Epithelial cell of esophagus (primary cell): Measurements from ENCODE around the gene HERPUD1.

Experiments used
- DNase-seq: peaks from one replicate; pipeline ENCODE4 v3.0.0; 2010; ENCODE audit warnings: low read depth
- H3K4me3 ChIP-seq: 2 replicates; pipeline ENCODE4 v1.5.1; 2011; ENCODE audit warnings: mild to moderate bottlenecking, low read length, control low read depth
- TF ChIP-seq, protein P1 (sequence below): IDR thresholded peaks from 2 replicates; pipeline ENCODE4 v1.5.1; 2011; ENCODE audit warnings: low read depth, mild to moderate bottlenecking, low read length, control low read depth, inconsistent platforms; ENCODE audit not compliant: insufficient read depth; ENCODE audit errors: missing control alignments

The HERPUD1 gene

DNA sequence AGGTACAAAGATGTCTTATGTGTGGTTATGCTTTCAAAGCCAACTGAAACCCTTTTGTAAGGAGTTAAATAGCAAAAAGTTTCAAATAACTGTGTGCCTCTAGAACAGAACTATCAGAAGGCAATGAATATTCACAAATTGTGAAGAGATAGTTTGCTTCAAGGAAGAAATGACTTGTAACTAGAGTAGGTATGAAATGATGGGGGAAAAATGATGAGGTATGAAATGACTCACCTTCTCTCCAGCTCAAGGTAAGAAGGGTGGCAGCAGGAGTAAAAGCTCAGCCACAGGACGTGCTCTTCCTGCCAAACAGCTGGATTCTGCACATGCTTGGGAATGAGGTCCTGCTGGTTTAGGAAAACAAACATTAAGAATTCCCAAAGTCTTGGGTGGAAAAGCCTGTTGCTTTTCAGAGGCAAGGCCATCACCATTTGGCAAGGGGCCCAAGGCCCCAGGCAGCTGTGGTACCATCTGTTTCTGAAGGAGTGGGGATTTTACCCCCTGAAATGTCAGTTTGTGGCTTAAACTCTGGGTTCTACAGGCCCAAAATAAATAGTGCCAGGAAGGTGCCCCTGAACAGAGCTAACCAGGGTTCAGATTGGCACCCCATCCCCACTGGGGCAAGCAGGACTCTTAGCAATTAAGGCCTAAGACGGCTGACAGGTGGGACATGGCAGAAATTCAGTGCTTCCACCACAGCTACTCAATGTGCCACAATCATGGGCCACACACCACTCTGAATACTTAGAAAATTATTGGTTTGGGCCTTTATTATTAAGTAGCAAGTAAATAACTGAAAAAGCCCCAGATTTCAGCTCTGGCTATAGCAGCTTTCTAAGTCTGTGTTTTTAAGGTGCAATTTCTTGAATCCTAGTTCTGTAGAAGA is 13.3 kb downstream of the HERPUD1 start:
- DNase-seq, result peak; percentile 81
- no peak overlapping the region for H3K4me3 ChIP-seq
- TF ChIP-seq, protein P1, sequence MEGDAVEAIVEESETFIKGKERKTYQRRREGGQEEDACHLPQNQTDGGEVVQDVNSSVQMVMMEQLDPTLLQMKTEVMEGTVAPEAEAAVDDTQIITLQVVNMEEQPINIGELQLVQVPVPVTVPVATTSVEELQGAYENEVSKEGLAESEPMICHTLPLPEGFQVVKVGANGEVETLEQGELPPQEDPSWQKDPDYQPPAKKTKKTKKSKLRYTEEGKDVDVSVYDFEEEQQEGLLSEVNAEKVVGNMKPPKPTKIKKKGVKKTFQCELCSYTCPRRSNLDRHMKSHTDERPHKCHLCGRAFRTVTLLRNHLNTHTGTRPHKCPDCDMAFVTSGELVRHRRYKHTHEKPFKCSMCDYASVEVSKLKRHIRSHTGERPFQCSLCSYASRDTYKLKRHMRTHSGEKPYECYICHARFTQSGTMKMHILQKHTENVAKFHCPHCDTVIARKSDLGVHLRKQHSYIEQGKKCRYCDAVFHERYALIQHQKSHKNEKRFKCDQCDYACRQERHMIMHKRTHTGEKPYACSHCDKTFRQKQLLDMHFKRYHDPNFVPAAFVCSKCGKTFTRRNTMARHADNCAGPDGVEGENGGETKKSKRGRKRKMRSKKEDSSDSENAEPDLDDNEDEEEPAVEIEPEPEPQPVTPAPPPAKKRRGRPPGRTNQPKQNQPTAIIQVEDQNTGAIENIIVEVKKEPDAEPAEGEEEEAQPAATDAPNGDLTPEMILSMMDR, result no peak

DNA sequence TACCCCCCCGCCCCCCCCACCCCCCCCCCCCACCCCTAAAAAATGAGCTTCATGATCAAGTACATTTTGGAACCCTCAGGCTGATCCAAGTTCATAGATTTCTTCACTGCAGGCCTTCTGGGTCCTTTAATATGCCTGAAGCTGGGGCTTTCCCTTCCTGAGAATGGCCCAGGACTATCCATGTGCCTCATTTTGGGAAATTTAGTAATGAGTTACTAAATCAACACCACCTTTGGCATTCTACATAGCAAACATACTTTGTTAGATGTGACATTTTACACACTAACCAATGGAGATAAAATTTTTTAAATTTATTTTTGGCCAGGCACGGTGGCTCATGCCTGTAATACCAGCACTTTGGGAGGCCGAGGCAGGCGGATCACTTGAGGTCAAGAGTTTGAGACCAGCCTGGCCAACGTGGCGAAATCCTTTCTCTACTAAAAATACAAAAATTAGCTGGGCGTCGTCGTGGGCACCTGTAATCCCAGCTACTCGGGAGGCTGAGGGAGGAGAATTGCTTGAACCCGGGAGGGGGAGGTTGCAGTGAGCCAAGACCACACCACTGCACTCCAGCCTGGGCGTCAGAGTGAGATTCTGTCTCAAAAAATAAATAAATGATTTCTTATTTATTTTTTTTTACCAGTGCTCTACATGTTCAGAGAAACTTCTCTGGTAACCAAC is 14.0 kb downstream of the HERPUD1 start:
- DNase-seq, result no peak
- no peak overlapping the region for H3K4me3 ChIP-seq
- TF ChIP-seq, protein P1, result no peak

DNA sequence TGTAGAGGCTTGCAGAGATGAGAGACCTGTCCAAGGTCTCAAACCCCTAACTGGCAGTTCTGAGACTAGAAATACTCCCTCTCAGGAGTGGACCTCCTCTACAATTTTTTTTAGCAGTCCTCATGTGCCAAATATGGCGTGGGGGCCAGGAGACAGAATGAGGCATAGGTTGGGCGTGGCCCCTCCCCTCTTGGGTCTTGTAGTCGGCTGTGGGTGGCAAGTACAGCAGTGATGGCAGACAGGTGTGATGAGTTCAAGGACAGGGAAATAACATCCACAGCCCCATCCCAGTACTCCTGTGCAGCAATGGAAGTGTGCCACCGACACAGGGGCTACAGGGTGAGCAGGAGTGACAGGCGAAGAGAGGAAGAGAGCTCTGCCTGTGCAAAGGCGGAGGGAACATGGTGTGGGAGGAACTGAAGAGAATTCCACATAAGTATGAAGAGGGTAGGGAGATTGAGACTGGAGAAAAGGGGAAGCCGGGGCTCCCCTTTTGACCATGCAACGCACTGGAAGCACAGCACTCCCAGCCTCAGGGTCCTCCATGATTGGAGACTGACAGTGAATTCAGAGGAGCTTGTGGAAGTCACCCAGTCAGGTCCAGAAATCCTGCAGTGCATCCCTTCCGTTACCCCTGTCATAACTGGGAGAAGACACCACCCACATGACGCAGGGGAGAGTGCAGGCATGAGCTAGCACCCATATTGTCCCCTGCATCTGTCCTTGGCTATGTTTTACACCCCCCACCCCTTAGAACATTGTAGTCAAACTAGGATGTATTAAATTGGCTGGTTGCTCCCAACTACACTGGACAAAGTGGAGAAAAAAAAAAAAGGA is 15.0 kb downstream of the HERPUD1 start:
- DNase-seq, result no peak
- TF ChIP-seq, protein P1, result no peak

DNA sequence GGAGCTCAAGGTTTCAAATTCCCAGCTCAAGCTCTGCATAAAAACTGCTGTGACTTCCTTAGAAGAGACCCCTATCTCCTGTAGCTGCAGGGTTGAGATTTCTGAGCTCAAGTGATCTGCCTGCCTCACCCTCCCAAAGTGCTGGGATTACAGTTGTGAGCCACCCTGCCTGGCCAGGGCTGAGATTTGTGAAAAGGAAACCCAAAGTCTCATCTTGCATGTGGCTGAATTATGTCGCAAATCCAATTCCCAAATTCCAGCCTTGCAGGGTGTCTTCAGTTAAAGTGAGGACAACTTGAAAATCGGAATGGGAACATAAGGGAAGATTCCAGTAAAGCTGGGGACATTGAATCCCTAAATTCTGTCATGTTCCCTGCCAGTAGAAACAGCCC is 15.7 kb downstream of the HERPUD1 start:
- TF ChIP-seq, protein P1, result no peak
- no peak for DNase-seq
- H3K4me3 ChIP-seq, result no peak overlapping the region

More for the DNA sequence above, 15.0 kb downstream of the HERPUD1 start:
- no peak overlapping the region for H3K4me3 ChIP-seq

DNA sequence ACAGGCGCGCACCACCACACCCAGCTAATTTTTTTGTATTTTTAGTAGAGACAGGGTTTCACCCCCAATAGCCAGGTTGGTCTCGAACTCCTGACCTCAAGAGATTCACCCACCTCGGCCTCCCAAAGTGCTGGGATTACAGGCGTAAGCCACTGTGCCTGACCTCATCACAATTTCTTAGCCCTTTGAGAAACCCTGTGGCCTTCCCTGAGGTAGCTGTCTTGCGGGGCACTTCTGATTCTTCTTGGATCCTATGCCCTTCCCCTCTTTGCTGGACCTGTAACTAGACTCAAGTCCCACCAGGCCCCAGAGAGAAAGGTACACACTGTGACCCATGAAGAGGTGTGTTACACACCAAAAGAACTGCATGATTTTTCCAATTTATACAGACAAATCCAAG is 16.3 kb downstream of the HERPUD1 start:
- TF ChIP-seq, protein P1, result no peak
- H3K4me3 ChIP-seq, result no peak overlapping the region
- no peak for DNase-seq

DNA sequence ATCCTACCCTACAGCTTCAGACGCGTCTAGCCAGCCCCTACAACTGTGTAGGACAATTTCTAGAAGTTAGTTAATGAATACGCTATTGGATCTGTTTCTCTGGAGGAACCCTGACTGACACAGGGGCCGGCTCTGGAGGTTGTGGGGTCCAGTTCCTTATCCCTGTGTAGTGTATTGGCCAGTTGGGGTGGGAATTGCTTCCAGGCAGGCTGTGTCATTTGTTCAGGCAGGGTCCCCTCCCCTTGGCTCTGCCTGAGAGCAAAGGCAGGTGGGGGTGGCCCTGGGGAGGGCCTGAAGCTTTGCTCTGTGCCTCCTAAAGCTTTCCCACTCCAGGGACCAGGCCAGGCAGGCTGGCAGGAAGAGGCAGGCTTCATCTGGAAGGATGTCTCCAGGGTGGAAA is 18.1 kb downstream of the HERPUD1 start:
- TF ChIP-seq, protein P1, result no peak
- DNase-seq, result no peak

More for the DNA sequence above, 18.1 kb downstream of the HERPUD1 start:
- no peak overlapping the region for H3K4me3 ChIP-seq
